Tibial artery (tissue), 4 donors: ENCODE measurements around the gene LHPP.

ENCODE experiments used
- DNase-seq, 2 donors: peaks; one replicate each; pipeline ENCODE4 v3.0.0-alpha.2; 2019
- H3K27ac ChIP-seq, 2 donors: fragments of 200-600 bp; sonication (generic) in 1 of 2; 1 replicate in 1 of 2; 2 replicates in 1 of 2; pipeline ENCODE4 v1.5.1; 2018 to 2019; ENCODE audit warnings: mild to moderate bottlenecking in 1 of 2
- H3K27me3 ChIP-seq, 2 donors: fragments of 200-600 bp; sonication (generic) in 1 of 2; one replicate each; pipeline versions ENCODE4 v1.5.1 to v1.6.0; 2016 to 2019
- H3K36me3 ChIP-seq, 3 donors: fragments of 200-600 bp; sonication (generic) in 2 of 3; one replicate each; pipeline ENCODE4 v1.5.1; 2016 to 2019; ENCODE audit warnings: mild to moderate bottlenecking in 2 of 3
- H3K4me1 ChIP-seq, 4 donors: fragments of 200-600 bp; sonication (generic) in 2 of 4; 1 replicate in 3 of 4; 2 replicates in 1 of 4; pipeline ENCODE4 v1.5.1; 2016 to 2019
- H3K4me3 ChIP-seq, 2 donors: fragments of 200-600 bp; sonication (generic) in 1 of 2; 1 replicate in 1 of 2; 2 replicates in 1 of 2; pipeline ENCODE4 v1.5.1; 2018 to 2019; ENCODE audit warnings: mild to moderate bottlenecking in 2 of 2
- H3K9me3 ChIP-seq, 3 donors: fragments of 200-600 bp; sonication (generic) in 1 of 3; one replicate each; pipeline ENCODE4 v1.5.1; 2016 to 2019
- CTCF ChIP-seq, 2 experiments: fragments of 200-600 bp in 1 of 2; fragments of 450-650 bp in 1 of 2; IDR thresholded peaks; one replicate each; pipeline ENCODE4 v1.5.1; 2017 to 2019; ENCODE audit warnings: antibody characterized with exemption in 2 of 2, mild to moderate bottlenecking in 1 of 2, moderate library complexity in 1 of 2
- intact Hi-C: fragments of 100-400 bp; cut with DNase I; formaldehyde crosslinking; loops from one replicate; pipeline ENCODE4 v1.15.0; 2023; ENCODE audit warnings: low total_unique reads

Gene LHPP

GRCh38 chr10:124641282-124642087, 179.9 kb downstream of the LHPP start:
- Histone ChIP-seq H3K27ac (no peak overlapping the region), H3K9me3 (no peaks in the 10 kb centered on the region), H3K4me3 (no peak overlapping the region), H3K27me3 (no peaks in the 10 kb centered on the region), H3K4me1 (peaks cover 0 to 30% (median 18%) of the 10 kb centered on the region in 4 donors), H3K36me3 (no peaks in the 10 kb centered on the region)
- intact Hi-C loops, result no loop called here
- DNase-seq, result no peak
- no peak for TF ChIP-seq CTCF (IDR thresholded peaks at IDR 0.05)

GRCh38 chr10:124642088-124642710, 180.6 kb downstream of the LHPP start:
- Histone ChIP-seq H3K9me3 (no peaks in the 10 kb centered on the region), H3K27me3 (no peaks in the 10 kb centered on the region), H3K36me3 (no peaks in the 10 kb centered on the region), H3K27ac (no peak overlapping the region), H3K4me3 (no peak overlapping the region), H3K4me1 (peaks cover 0 to 32% (median 23%) of the 10 kb centered on the region in 4 donors)
- no peak for DNase-seq
- no peak for TF ChIP-seq CTCF (IDR thresholded peaks at IDR 0.05)
- intact Hi-C loops, result no loop called here

GRCh38 chr10:124643330-124644009, 181.8 kb downstream of the LHPP start:
- no peak for DNase-seq
- intact Hi-C loops, result no loop called here

GRCh38 chr10:124644236-124644635, 182.6 kb downstream of the LHPP start:
- no peak for TF ChIP-seq CTCF (IDR thresholded peaks at IDR 0.05)

More at GRCh38 chr10:124643330-124644009, 181.8 kb downstream of the LHPP start:
- peaks cover 0 to 44% (median 34%) of the 10 kb centered on the region in 4 donors for H3K4me1 ChIP-seq
- no peaks in the 10 kb centered on the region for H3K36me3 ChIP-seq
- no peak overlapping the region for H3K4me3 ChIP-seq
- no peak overlapping the region for H3K27ac ChIP-seq
- no peak for TF ChIP-seq CTCF (IDR thresholded peaks at IDR 0.05)
- H3K9me3 ChIP-seq, result no peaks in the 10 kb centered on the region
- H3K27me3 ChIP-seq, result no peaks in the 10 kb centered on the region

GRCh38 chr10:124644771-124645415, 183.3 kb downstream of the LHPP start:
- Histone ChIP-seq H3K4me1 (peaks cover 0 to 56% (median 44%) of the 10 kb centered on the region in 4 donors), H3K36me3 (no peaks in the 10 kb centered on the region), H3K27me3 (no peaks in the 10 kb centered on the region), H3K4me3 (no peak overlapping the region), H3K9me3 (no peaks in the 10 kb centered on the region), H3K27ac (no peak overlapping the region)
- intact Hi-C loops, result no loop called here
- no peak for TF ChIP-seq CTCF (IDR thresholded peaks at IDR 0.05)
- no peak for DNase-seq

More at GRCh38 chr10:124644236-124644635, 182.6 kb downstream of the LHPP start:
- intact Hi-C loops, result no loop called here
- peaks cover 0 to 52% (median 42%) of the 10 kb centered on the region in 4 donors for H3K4me1 ChIP-seq
- H3K36me3 ChIP-seq, result no peaks in the 10 kb centered on the region
- H3K27me3 ChIP-seq, result no peaks in the 10 kb centered on the region
- H3K9me3 ChIP-seq, result no peaks in the 10 kb centered on the region
- no peak overlapping the region for H3K27ac ChIP-seq
- no peak for DNase-seq
- H3K4me3 ChIP-seq, result no peak overlapping the region
